ENCODE measurements around the gene ECE2. TPM values are rescaled to one million over a fixed set of nuclear protein-coding genes. Genes with fewer than 3 reads are reported as not detected.
"Not testable (repeated sequence)": the region's sequence is repeated elsewhere in the genome, so short reads cannot be mapped to it uniquely, and the experiment has no call there.

Gene ECE2
- total RNA-seq, 1 donor from 2014 or later = not detected

DNA sequence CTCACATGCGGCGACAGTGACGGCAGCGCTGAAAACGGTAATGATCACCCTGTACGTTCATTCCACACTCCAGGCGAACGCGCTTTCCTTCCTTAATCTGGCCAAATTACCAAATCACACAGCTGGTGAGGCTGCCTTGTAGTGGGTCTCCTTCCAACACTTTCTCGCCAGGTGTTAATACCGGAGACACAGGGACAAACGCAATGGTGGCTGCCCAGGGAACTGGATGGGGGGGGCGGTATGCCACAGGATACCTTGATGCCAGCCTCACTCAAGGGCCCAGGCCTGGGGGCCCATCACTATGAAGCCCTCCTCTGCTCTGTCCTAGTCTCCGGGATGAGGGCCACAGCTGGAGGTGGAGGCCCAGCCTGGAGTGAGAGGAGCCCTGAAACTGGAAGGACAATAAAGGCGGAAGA lies 13.1 kb upstream of the ECE2 start:
- no peak for DNase-seq (ENCODE audit: low read depth, low spot score)

DNA sequence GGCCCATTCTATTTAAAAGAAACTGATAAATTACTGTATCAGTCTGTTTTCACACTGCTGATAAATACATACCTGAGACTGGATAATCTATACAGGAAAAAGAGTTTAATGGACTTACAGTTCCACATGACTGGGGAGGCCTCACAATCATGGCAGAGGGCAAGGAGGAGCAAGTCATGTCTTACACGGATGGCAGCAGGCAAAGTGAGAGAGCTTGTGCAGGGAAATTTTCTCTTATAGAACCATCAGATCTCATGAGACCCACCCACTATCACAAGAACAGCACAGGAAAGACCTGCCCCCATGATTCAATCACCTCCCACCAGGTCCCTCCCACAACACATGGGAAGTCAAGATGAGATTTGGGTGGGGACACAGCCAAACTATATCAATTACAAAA lies 8.6 kb upstream of the ECE2 start:
- DNase-seq (ENCODE audit: low read depth, low spot score) = not testable (repeated sequence)

DNA sequence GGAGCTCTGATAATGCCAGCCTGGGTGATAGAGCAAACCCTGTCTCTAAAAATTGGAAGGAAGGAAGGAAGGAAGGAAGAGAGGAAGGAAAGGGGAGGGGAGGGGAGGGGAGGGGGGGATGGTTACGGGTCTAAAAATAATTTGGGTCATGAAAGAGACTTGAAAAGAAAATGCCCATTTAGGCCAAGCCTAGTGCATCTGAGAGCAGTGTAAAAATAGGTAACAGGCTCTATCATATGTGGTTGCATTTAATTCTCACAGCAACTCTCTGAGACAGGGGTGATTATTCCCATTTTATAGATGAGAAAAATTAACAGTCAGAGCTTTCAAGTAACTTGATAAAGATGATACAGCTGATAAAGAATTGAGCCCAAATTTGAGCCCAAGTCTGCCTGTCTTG lies 3.6 kb upstream of the ECE2 start:
- DNase-seq (ENCODE audit: low read depth, low spot score) = no peak

DNA sequence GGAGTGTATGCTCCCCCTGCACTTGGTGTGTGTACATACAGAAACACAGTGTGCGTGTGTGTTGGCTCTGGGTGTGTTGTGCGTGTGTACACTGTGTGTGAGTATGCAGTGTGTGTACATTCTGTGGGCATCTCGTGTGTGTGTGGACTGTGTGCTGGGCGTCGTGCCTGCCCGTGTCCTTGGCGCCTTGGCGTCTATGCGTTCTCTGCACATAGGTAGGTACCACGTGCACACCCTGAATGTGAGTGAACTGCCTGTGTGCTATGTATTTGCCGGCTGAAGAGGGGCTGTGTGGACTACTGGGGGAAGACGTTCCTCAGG lies 481 bp upstream of the ECE2 start:
- no peak for DNase-seq (ENCODE audit: low read depth, low spot score)

DNA sequence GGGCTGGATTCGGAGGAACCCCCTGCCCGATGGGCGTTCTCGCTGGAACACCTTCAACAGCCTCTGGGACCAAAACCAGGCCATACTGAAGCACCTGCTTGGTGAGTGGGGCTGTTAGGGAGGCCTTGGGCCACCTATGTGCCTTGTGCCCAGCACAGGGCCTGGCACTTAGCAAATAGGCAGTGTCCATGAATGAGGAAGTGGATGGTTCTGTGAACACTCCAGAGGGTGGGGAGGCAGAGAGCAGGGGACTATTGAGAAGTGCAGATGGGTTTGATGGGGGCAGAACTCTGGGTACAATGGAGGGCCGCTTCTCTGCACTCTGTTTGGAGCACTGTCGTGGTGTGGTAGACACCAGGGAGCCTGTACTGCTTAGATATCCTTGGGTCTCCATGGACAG lies 1.5 kb downstream of the ECE2 start:
- DNase-seq (ENCODE audit: low read depth, low spot score) = no peak

DNA sequence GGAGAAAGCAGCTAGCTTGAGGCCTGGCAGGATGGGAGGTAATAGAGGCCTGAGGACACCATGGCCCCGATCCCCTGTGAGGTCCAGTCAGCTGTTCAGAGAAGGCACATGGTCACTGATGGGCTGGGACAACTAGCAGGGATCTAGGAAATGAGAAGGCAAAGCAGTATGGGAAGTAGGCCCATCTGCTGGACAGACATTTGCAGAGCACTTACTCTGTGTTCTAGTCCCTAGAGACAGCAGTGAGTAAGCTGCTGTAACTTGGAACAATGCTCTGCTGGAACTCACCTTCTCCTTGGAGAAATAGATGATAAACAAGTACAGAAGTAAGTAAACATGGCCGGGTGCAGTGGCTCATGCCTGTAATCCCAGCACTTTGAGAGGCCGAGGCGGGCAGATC lies 7.1 kb downstream of the ECE2 start:
- DNase-seq (ENCODE audit: low read depth, low spot score) = no peak

DNA sequence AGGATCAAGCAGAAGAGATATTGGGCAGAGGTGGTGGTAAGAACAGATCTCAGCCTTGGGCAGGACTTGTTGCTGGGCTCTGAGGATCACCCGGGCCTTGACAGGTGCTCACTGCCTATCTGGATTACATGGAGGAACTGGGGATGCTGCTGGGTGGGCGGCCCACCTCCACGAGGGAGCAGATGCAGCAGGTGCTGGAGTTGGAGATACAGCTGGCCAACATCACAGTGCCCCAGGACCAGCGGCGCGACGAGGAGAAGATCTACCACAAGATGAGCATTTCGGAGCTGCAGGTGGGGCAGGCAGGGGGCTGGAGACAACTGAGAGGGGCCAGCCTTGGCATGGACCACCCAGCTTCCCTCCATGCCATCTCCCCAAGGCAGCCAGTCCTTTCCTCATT lies 7.9 kb downstream of the ECE2 start:
- no peak for DNase-seq (ENCODE audit: low read depth, low spot score)

DNA sequence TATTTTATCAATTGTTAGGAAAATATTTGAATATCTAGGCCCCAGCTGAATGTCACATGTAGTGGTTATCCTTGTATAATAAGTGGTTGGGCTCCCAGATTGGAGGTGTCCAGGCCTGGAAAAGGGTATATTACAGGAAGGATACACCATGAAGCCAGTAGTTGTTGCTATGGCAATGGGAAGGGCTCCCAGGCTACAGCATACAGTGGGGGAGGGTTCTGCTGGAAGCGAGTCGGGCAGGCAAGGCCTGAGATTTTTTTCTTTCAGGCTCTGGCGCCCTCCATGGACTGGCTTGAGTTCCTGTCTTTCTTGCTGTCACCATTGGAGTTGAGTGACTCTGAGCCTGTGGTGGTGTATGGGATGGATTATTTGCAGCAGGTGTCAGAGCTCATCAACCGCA lies 8.9 kb downstream of the ECE2 start:
- peak; percentile 64 for DNase-seq (ENCODE audit: low read depth, low spot score)

DNA sequence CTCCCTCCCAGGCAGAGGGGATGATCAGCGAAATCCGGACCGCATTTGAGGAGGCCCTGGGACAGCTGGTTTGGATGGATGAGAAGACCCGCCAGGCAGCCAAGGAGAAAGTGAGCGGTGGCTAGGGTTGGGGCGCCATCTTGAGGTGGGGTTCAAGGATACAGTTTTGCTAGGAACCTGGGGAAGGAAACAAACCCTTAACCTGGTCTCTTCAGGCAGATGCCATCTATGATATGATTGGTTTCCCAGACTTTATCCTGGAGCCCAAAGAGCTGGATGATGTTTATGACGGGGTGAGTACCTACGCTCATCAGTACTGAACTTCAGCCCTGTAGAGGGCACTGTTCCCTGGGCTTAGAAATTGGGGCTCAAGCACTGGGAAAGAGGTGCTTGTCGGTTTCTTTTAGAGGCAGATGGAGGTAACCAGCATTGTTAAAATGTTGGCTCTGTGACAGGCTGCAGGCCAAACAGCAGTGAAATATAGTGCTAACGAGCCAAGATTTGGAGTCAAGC lies 13.7 kb downstream of the ECE2 start:
- no peak for DNase-seq (ENCODE audit: low read depth, low spot score)

DNA sequence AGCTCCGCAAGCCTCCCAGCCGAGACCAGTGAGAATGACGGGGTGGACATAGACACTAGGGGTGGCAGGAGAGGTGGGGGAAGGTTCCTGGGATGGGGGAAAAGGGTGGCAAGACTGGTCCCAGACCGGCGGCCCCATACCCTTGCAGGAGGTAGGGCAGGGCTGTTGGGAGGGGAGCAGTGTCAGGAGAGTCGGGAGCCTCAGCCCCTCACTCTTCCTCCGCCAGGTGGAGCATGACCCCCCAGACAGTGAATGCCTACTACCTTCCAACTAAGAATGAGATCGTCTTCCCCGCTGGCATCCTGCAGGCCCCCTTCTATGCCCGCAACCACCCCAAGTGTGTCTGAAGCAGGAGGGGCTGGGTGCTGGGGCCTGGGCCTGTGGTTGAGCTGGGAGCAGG lies 14.5 kb downstream of the ECE2 start:
- DNase-seq (ENCODE audit: low read depth, low spot score) = no peak

DNA sequence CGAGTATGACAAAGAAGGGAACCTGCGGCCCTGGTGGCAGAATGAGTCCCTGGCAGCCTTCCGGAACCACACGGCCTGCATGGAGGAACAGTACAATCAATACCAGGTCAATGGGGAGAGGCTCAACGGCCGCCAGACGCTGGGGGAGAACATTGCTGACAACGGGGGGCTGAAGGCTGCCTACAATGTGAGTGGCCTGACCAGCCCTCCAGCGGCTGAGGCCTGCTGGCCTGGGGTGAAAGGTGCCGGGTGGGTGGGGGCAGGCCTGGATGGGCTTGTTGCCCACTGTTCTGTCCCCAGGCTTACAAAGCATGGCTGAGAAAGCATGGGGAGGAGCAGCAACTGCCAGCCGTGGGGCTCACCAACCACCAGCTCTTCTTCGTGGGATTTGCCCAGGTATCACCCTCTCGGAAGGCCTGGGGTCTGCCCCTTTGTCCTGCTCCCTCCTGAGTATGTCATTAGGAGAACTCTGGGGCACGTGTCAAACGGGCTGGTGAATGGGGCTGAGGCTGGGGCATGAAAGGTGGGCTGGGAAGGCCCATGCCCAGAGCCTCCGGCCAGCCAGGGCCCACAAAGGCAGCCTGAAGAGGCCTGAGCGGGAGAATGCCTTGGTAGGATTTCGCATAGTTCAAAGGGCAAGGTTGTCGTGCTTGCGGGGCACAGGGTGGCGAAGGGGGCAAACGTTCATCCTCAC lies 15.4 kb downstream of the ECE2 start:
- no peak for DNase-seq (ENCODE audit: low read depth, low spot score)

DNA sequence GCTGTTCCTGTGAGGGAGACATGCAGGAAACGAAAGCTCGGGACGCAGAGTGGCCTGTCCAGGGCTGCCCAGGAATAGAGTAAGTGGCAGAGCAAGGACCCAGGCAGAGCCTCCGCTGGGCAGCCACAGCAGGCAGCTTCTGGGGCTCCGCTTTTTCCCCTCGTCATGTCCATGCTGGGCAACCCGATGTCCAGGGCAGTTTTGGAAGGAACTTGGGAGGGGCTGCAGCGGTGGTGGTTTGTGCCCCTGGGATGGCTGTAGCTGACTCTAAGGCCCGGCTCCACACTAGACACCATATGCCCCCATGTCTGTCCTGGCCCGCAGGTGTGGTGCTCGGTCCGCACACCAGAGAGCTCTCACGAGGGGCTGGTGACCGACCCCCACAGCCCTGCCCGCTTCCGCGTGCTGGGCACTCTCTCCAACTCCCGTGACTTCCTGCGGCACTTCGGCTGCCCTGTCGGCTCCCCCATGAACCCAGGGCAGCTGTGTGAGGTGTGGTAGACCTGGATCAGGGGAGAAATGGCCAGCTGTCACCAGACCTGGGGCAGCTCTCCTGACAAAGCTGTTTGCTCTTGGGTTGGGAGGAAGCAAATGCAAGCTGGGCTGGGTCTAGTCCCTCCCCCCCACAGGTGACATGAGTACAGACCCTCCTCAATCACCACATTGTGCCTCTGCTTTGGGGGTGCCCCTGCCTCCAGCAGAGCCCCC lies 16.1 kb downstream of the ECE2 start:
- no peak for DNase-seq (ENCODE audit: low read depth, low spot score)

DNA sequence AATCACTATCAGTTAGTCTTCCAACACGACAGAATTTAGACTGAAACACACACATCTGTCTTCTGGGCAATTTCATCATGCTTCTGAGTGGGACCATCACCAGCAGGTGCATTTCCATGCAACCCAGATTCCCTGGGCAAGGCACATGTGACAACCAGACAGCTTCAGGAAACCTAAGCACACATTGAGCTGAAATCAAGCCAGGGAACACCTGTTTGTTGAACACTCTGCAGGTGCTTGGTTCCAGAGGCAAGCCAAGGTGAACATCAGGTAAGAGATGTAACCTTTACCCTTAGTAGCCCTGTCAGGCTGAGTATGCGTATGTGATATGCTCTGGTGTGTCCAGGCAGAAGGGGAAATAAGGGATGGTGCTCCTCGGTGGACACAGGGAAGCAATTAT lies 19.9 kb downstream of the ECE2 start:
- DNase-seq (ENCODE audit: low read depth, low spot score) = no peak

DNA sequence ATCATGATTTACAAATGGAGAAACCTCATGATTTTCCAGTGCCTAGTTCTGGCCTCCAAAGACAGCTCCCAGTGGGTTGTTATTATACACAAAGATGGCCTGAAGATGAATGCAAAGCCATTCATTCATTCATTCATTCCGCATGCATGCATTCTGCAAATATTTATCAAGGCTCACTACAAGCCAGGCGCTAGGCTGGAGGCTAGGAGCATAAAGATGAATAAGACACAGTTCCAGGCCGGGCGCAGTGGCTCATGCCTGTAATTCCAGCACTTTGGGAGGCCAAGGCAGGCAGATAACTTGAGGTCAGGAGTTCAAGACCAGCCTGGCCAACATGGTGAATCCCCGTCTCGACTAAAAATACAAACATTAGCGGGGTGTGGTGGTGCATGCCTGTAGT lies 20.8 kb downstream of the ECE2 start:
- DNase-seq (ENCODE audit: low read depth, low spot score) = no peak

DNA sequence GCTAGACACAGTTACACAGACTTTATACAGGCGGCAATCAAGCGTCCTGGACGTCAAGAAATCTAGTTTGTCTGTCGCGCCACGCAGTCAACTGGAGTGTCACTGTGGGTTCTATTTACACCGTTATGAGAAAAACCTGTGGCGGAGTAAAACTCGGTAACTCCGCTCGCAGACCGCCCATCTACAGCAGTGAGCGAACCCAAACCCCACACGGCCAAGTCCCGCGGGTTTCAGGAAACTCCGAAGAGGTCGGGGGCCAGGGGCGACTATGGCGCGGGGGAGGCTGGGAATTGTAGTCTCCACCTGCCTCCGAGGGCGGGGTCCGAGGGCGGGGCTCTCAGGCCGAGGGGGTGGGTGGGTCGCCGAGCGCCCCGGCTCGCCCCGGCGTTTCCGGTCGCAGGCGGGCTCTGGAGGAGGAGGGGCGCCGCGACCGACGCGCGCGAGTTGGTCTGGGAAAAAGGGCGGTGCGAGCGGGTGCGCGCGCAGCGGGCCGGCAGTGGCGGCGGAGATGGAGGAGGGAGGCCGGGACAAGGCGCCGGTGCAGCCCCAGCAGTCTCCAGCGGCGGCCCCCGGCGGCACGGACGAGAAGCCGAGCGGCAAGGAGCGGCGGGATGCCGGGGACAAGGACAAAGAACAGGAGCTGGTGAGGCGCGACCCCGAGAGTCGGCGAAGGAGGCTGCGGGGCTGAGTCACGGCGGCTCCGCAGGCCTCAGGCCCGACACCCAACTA lies 23.1 kb downstream of the ECE2 start, which contains the start of gene PSMD2:
Gene PSMD2, plus strand, starts transcription at position 483 of the 729 bp plus-strand sequence. Its CDS starts 26 bp downstream, at position 509.
- DNase-seq (ENCODE audit: low read depth, low spot score) = peak; percentile 81

DNA sequence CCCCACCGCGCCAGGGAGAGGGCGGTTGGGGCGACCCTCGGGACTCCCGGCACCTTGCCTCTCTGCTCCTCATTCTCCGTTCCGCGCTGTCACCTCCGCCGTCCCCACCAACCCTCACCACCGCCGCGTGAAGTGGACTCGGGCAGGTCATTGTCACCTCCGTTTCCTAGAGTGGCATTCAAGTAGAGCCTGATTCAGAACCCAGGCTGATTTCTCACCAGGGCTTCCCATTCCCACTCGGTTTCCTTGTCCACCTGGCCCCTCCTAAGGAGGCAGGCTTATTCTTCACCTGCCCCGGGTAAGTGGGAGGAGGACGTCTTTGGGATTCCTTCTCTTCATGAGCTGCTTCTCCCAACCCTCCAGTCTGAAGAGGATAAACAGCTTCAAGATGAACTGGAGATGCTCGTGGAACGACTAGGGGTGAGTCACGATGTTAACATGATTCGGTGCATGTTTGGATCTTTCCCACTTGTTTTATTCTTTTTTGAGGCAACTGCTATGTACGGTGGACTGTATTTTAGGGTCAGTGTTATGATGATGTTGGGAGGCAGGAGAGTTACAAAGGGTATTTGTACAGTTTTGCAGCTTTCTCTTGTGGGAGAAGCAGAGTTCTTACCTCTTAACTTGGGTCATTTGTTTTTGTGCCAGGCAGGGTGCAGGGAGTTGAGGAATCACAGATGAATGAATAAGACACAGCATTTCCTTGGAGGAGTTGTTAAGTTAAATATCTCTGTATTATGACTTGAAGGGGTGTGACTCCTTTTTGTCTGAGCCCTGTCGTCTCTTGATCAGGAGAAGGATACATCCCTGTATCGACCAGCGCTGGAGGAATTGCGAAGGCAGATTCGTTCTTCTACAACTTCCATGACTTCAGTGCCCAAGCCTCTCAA lies 23.9 kb downstream of the ECE2 start:
- no peak for DNase-seq (ENCODE audit: low read depth, low spot score)

DNA sequence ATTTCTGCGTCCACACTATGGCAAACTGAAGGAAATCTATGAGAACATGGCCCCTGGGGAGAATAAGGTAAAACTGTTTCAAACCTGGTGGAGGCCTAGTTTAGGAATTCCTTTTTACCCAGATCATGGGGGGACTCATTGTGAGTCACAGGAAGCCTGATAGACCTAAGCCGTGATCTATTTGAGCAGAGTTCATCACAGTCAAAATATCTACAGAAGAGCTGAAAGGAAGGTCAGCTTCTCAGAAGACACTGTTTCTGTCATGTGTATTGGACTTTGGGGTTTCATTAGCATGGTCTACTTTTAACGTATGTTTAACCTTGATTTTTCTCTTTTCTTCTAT lies 24.5 kb downstream of the ECE2 start:
- no peak for DNase-seq (ENCODE audit: low read depth, low spot score)

DNA sequence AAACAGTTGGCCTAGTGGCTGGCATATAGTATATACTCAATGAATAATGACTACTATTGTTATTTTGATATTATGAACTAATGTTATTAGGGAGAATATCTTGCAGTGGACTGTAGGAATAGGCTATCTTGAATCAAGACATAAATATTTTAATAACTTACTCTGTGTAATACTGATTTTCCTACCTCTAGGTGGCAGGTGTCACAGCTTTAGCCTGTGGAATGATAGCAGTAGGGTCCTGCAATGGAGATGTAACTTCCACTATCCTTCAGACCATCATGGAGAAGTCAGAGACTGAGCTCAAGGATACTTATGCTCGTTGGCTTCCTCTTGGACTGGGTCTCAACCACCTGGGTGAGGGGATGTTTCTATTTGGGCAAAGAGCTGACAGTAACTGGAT lies 29.8 kb downstream of the ECE2 start:
- DNase-seq (ENCODE audit: low read depth, low spot score) = no peak

DNA sequence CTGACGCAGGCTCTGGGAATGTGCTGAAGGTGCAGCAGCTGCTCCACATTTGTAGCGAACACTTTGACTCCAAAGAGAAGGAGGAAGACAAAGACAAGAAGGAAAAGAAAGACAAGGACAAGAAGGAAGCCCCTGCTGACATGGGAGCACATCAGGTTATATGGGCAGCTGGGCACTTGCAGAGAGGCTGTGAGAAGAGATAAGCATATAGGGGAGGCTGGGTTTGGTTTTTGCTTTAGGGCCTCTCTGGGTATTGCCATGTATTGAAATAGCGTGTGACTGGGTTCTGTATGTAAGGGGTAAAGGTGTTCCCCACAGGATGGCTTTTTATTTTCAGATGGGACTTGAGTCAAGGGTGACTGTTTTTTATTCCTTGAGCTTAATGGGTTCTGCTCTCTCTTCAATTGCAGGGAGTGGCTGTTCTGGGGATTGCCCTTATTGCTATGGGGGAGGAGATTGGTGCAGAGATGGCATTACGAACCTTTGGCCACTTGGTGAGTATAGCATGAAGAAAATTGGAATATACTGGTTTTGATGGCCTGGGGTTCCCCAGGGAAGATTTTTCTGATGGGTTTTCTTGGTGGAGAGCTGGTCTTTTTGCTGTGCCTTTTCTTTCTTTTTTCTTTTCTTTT lies 30.6 kb downstream of the ECE2 start:
- DNase-seq (ENCODE audit: low read depth, low spot score) = no peak

DNA sequence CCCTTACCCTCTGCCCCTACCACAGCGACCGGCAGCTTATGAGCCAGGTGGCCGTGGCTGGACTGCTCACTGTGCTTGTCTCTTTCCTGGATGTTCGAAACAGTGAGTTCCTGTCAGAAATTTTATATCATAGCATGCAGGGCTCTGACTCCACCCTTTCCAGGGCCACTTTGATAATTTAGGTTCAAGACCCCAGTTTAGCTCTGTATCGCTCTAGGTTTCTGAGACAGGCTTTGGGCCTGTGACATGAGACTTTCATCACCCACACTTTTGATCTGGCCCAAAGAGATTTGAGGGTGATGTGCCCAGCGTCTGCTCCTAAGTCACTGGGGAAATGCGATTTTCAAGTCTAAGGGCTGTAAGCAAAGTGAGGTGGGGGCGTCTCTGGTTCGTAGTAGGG lies 32.1 kb downstream of the ECE2 start:
- DNase-seq (ENCODE audit: low read depth, low spot score) = no peak

DNA sequence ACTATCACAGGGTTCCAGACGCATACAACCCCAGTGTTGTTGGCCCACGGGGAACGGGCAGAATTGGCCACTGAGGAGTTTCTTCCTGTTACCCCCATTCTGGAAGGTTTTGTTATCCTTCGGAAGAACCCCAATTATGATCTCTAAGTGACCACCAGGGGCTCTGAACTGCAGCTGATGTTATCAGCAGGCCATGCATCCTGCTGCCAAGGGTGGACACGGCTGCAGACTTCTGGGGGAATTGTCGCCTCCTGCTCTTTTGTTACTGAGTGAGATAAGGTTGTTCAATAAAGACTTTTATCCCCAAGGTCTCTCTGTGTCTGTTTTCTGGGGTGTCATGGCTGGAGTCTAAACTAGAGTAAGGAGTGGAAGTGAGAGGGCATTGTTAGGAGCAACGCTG lies 32.9 kb downstream of the ECE2 start:
- no peak for DNase-seq (ENCODE audit: low read depth, low spot score)
